HepG2 (cell line): ENCODE measurements around the gene NPAS2. TPM values are rescaled to one million over a fixed set of nuclear protein-coding genes. Genes with fewer than 3 reads are reported as not detected.

Experiments used
- DNMT3B ChIP-seq: conservative IDR thresholded peaks from 2 replicates; pipeline ENCODE4 v1.6.1; 2016; ENCODE audit warnings: missing biosample characterization, control low read depth
- ERF ChIP-seq: IDR thresholded peaks from 2 replicates; pipeline ENCODE4 v1.6.1; 2018; ENCODE audit warnings: missing biosample characterization, missing genetic modification reagents
- FOXK2 ChIP-seq: fragments of 450-650 bp; IDR thresholded peaks from 2 replicates; pipeline ENCODE4 v1.6.1; 2016
- GPN1 ChIP-seq: sonication (generic); formaldehyde crosslinking; IDR thresholded peaks from 2 replicates; pipeline ENCODE4 v1.5.1; 2020; ENCODE audit warnings: missing genetic modification reagents, borderline replicate concordance
- KDM5A ChIP-seq: fragments of 200-600 bp; sonication (generic); IDR thresholded peaks from 2 replicates; pipeline ENCODE4 v1.7.0; 2018; ENCODE audit warnings: antibody characterized with exemption, mild to moderate bottlenecking, low read length, borderline replicate concordance
- MIER3 ChIP-seq: IDR thresholded peaks from 2 replicates; pipeline ENCODE4 v1.6.1; 2016; ENCODE audit warnings: missing compliant biosample characterization, borderline replicate concordance
- RBAK ChIP-seq: sonication (generic); formaldehyde crosslinking; IDR thresholded peaks from 2 replicates; pipeline ENCODE4 v1.5.1; 2020; ENCODE audit warnings: mild to moderate bottlenecking, missing genetic modification reagents
- REL ChIP-seq: sonication (generic); formaldehyde crosslinking; conservative IDR thresholded peaks from 2 replicates; pipeline ENCODE4 v1.8.0; 2022; ENCODE audit warnings: mild to moderate bottlenecking, missing genetic modification reagents, moderate library complexity
- SALL1 ChIP-seq: sonication (generic); formaldehyde crosslinking; IDR thresholded peaks from 2 replicates; pipeline ENCODE4 v1.8.0; 2022; ENCODE audit warnings: mild to moderate bottlenecking, missing genetic modification reagents
- SIX4 ChIP-seq: sonication (generic); formaldehyde crosslinking; IDR thresholded peaks from 2 replicates; pipeline ENCODE4 v1.4.0; 2020; ENCODE audit warnings: missing genetic modification reagents
- YEATS2 ChIP-seq: sonication (generic); formaldehyde crosslinking; IDR thresholded peaks from 2 replicates; pipeline ENCODE4 v1.4.0; 2020; ENCODE audit warnings: missing genetic modification reagents, borderline replicate concordance
- ZNF230 ChIP-seq: sonication (generic); formaldehyde crosslinking; IDR thresholded peaks from 2 replicates; pipeline ENCODE4 v1.4.0; 2020; ENCODE audit warnings: mild to moderate bottlenecking, missing genetic modification reagents
- ZNF383 ChIP-seq: sonication (generic); formaldehyde crosslinking; IDR thresholded peaks from 2 replicates; pipeline ENCODE4 v1.4.0; 2020; ENCODE audit warnings: missing genetic modification reagents, mild to moderate bottlenecking, borderline replicate concordance
- ZNF446 ChIP-seq: sonication (generic); formaldehyde crosslinking; IDR thresholded peaks from 2 replicates; pipeline ENCODE4 v1.5.0; 2020; ENCODE audit warnings: mild to moderate bottlenecking, missing genetic modification reagents
- ZSCAN29 ChIP-seq: sonication (generic); formaldehyde crosslinking; conservative IDR thresholded peaks from 2 replicates; pipeline ENCODE4 v1.4.0; 2020; ENCODE audit warnings: mild to moderate bottlenecking, missing genetic modification reagents
- ZSCAN31 ChIP-seq: sonication (generic); formaldehyde crosslinking; IDR thresholded peaks from 2 replicates; pipeline ENCODE4 v1.5.0; 2020; ENCODE audit warnings: low read depth, mild to moderate bottlenecking, missing genetic modification reagents
- polyA plus RNA-seq, 8 experiments: library from polyadenylated mRNA; depleted of rRNA in 3 of 8; stranded (reverse) in 7 of 8; unstranded in 1 of 8; fragments of >200 nt; fragmentation: Illumina TruSeq in 4 of 8; extraction: Trizol in 4 of 8; gene quantifications; 2 replicates each; pipeline versions ENCODE4 v1.2.1 to v1.2.3, GENCODE V29; 2011 to 2016; ENCODE audit warnings: low read depth in 4 of 8, missing spikeins in 1 of 8, mixed read lengths in 1 of 8; ENCODE audit not compliant: insufficient read depth in 1 of 8
- total RNA-seq, 5 experiments: library from RNA; depleted of rRNA; stranded (reverse); fragments of >200 nt; fragmentation: Illumina TruSeq; extraction: Trizol; gene quantifications; 2 replicates each; pipeline ENCODE4 v1.2.3, GENCODE V29; 2016; ENCODE audit warnings: low read depth in 1 of 5
- TF ChIP-seq, protein P1 (sequence below): sonication (generic); formaldehyde crosslinking; IDR thresholded peaks from 2 replicates; pipeline ENCODE4 v1.4.0; 2020; ENCODE audit warnings: mild to moderate bottlenecking, missing genetic modification reagents
- TF ChIP-seq, protein P2 (sequence below): sonication (generic); formaldehyde crosslinking; IDR thresholded peaks from 2 replicates; pipeline ENCODE4 v1.8.0; 2022; ENCODE audit warnings: missing genetic modification reagents, low read depth, mild to moderate bottlenecking, borderline replicate concordance
- TF ChIP-seq, protein P3 (sequence below): sonication (generic); formaldehyde crosslinking; IDR thresholded peaks from 2 replicates; pipeline ENCODE4 v1.4.0; 2020; ENCODE audit warnings: missing genetic modification reagents
- TF ChIP-seq, protein P4 (sequence below): sonication (generic); formaldehyde crosslinking; IDR thresholded peaks from 2 replicates; pipeline ENCODE4 v1.8.1; 2023; ENCODE audit warnings: mild to moderate bottlenecking, missing genetic modification reagents

Gene NPAS2
- total and polyA plus RNA-seq, 2 of the 13 experiments (the other 11 are each of a cell fraction or from before 2014, with no cell fraction given) = 14.8 to 37.5 TPM

DNA sequence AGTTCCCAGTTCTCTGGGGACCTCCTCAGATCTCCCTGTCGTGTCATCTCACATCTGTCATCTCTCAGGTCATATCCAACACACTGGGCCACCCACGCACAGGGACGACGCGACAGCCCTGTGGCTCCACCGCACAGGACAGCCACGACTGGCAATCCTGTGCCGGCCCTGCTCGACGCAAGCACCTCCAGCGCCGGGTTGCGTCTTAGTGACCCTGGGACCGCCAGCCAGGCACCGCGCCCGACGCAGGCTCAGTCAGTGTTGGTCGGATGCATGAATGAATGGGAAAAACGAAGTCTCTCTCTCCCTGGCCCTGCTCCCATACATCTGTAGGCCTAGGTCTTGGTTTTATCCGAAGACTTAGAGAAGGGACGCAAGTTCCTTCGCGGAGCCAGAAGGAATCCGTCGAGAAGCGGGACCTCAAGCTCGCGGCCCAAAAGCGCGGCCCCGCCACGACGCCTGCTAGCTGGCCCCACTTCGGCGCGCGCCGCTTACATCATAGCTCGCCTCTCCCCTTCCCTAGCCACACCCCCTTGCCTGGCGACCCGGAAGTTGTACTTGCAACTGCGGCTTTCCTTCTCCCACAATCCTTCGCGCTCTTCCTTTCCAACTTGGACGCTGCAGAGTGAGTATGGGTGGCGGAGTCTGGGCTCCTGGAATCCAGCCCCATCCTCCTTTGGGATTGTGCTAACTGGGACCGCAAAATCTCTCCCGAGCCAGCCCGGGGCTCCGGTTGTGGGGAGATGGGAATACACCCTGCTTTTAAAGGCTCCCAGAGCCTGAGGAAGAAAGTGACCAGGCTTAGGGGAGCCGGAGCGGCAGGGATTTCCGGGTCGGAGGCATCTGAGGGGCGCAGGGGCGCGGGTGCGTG, 182.0 kb downstream of the NPAS2 start, which contains the start of gene RPL31 (continued):
- peak; percentile 67; the same call in 1 of the 2 replicates for TF ChIP-seq GPN1 (CRISPR knock-in tag)
- peak; percentile 91; the same call in 1 of the 2 replicates for TF ChIP-seq REL (CRISPR knock-in tag)
- TF ChIP-seq SALL1 (CRISPR knock-in tag) = peak; percentile 99
- peak; percentile 90 for TF ChIP-seq ZSCAN29 (CRISPR knock-in tag)
- TF ChIP-seq RBAK (CRISPR knock-in tag) = no peak; the same call in 1 of the 2 replicates
- TF ChIP-seq ZNF383 (CRISPR knock-in tag) = 0 out of 2 replicates have a peak, but pooled peaks have one; percentile 19
- TF ChIP-seq, protein P1, sequence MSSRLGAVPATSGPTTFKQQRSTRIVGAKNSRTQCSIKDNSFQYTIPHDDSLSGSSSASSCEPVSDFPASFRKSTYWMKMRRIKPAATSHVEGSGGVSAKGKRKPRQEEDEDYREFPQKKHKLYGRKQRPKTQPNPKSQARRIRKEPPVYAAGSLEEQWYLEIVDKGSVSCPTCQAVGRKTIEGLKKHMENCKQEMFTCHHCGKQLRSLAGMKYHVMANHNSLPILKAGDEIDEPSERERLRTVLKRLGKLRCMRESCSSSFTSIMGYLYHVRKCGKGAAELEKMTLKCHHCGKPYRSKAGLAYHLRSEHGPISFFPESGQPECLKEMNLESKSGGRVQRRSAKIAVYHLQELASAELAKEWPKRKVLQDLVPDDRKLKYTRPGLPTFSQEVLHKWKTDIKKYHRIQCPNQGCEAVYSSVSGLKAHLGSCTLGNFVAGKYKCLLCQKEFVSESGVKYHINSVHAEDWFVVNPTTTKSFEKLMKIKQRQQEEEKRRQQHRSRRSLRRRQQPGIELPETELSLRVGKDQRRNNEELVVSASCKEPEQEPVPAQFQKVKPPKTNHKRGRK (CRISPR knock-in tag) = peak; percentile 85; the same call in 1 of the 2 replicates
- TF ChIP-seq KDM5A = peak; percentile 70; the same call in 1 of the 2 replicates
- TF ChIP-seq, protein P2, sequence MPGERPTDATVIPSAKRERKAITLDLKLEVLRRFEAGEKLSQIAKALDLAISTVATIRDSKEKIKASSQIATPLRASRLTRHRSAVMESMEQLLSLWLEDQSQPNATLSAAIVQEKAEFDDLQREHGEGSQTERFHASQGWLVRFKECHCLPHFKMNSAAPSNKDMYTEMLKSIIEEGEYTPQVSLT (CRISPR knock-in tag) = peak; percentile 92
- TF ChIP-seq MIER3 (CRISPR knock-in tag) = peak; percentile 98
- TF ChIP-seq, protein P3, sequence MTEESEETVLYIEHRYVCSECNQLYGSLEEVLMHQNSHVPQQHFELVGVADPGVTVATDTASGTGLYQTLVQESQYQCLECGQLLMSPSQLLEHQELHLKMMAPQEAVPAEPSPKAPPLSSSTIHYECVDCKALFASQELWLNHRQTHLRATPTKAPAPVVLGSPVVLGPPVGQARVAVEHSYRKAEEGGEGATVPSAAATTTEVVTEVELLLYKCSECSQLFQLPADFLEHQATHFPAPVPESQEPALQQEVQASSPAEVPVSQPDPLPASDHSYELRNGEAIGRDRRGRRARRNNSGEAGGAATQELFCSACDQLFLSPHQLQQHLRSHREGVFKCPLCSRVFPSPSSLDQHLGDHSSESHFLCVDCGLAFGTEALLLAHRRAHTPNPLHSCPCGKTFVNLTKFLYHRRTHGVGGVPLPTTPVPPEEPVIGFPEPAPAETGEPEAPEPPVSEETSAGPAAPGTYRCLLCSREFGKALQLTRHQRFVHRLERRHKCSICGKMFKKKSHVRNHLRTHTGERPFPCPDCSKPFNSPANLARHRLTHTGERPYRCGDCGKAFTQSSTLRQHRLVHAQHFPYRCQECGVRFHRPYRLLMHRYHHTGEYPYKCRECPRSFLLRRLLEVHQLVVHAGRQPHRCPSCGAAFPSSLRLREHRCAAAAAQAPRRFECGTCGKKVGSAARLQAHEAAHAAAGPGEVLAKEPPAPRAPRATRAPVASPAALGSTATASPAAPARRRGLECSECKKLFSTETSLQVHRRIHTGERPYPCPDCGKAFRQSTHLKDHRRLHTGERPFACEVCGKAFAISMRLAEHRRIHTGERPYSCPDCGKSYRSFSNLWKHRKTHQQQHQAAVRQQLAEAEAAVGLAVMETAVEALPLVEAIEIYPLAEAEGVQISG = peak; percentile 94
- TF ChIP-seq ZSCAN31 (CRISPR knock-in tag) = peak; percentile 96
- TF ChIP-seq FOXK2 = 0 out of 2 replicates have a peak, but pooled peaks have one; percentile 12
- peak; percentile 99 for TF ChIP-seq ERF (CRISPR knock-in tag)
- TF ChIP-seq ZNF230 = peak; percentile 99
- TF ChIP-seq DNMT3B (CRISPR knock-in tag) = peak; percentile 94
- peak; percentile 98; the same call in 1 of the 2 replicates for TF ChIP-seq ZNF446 (CRISPR knock-in tag)
- peak; percentile 82 for TF ChIP-seq SIX4 (CRISPR knock-in tag)
- peak; percentile 100 for TF ChIP-seq YEATS2 (CRISPR knock-in tag)
- TF ChIP-seq, protein P4, sequence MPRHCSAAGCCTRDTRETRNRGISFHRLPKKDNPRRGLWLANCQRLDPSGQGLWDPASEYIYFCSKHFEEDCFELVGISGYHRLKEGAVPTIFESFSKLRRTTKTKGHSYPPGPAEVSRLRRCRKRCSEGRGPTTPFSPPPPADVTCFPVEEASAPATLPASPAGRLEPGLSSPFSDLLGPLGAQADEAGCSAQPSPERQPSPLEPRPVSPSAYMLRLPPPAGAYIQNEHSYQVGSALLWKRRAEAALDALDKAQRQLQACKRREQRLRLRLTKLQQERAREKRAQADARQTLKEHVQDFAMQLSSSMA = peak; percentile 88
